ENCODE results near the gene GOLGA6B.
"Not testable (repeated sequence)": the region's sequence is repeated elsewhere in the genome, so short reads cannot be mapped to it uniquely, and the experiment has no call there.

Gene GOLGA6B

DNA sequence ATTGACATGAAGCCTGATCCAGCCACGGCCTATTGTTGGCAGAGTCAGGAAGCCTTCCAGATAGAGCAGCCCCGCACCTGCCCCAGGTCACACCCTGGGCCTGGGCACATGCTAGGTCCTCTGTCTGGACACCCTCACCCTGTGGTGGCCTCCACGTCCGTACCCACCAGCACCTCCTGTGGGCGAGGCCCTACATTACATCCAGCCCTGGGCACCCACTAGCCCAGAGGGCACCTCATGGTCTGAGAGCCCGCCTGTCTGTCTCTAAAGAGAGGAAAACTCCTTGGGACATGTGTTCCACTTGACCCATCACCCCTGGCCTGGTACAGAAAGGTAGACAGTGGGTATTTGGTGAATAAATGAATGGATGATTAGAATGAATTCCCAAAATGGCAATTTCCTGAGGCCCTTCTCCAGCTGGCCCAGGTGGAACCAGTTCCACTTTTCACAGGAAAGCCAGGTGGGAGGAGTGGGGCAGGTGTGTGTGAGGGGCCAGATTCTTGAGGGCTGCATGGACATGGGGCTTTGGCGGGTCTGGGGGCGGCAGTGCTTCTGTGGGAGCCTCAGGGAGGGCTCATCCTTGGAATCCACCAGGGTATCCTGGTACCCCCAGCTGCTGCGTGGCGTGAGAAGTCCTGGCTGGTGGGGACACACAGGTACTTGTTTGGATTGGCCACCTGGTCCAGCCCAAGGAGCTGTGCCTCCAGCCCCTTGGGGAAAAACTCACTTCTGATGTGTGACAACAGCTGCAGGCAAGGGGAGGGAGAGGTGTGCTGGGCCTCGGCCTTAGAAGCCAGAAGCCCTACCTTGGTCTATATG, 26.0 kb upstream of the GOLGA6B start:
- H3K4me3 ChIP-seq (ENCODE audit: low read depth, low read length): not testable (repeated sequence)
- TF ChIP-seq, protein P1, sequence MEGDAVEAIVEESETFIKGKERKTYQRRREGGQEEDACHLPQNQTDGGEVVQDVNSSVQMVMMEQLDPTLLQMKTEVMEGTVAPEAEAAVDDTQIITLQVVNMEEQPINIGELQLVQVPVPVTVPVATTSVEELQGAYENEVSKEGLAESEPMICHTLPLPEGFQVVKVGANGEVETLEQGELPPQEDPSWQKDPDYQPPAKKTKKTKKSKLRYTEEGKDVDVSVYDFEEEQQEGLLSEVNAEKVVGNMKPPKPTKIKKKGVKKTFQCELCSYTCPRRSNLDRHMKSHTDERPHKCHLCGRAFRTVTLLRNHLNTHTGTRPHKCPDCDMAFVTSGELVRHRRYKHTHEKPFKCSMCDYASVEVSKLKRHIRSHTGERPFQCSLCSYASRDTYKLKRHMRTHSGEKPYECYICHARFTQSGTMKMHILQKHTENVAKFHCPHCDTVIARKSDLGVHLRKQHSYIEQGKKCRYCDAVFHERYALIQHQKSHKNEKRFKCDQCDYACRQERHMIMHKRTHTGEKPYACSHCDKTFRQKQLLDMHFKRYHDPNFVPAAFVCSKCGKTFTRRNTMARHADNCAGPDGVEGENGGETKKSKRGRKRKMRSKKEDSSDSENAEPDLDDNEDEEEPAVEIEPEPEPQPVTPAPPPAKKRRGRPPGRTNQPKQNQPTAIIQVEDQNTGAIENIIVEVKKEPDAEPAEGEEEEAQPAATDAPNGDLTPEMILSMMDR (IDR thresholded peaks at IDR 0.05; ENCODE audit: borderline replicate concordance, insufficient read depth, low read depth, low read length): peak; percentile 33; the same call in 1 of the 2 replicates

GRCh38 chr15:72629068-72629570, 25.4 kb upstream of the GOLGA6B start:
- not testable (repeated sequence) for H3K4me3 ChIP-seq (ENCODE audit: low read depth, low read length)

DNA sequence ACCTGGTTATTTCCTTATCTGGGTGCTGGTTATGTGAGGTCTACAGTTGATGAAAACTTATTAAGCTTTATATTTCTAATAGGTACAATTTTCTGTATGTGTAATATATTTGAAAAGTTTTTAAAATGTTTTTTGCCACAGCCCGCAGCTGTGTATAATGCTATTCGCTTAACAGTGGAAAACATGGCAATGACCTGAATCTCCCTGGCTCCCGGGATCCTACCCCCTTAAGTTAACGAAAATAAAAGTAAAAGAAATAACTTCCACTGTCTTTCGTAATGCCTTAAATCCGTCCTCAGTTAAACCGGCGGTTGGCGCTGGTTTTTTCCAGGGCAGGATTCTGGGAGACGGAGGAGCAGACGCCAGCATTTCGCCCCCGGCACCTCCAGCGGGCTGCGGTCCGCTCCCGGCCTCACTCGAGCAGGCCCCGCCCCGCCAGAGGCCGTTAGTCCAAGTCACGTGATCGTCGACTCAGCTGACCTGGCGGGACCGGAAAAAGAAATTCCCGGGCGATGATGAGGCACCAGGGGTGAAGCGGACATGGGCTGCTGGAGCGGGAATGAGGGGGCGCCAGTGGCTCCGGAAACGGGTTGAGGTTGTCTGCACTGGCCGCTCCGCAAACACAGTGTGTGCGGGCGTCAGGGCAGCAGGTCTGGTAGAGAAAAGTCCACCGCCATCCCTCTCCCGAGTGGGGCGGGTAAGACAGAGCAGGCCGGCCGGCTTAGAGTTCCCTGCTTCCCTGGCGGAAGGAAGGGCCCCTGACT, 17.8 kb upstream of the GOLGA6B start:
- H3K4me3 ChIP-seq (ENCODE audit: low read depth, low read length): not testable (repeated sequence)

DNA sequence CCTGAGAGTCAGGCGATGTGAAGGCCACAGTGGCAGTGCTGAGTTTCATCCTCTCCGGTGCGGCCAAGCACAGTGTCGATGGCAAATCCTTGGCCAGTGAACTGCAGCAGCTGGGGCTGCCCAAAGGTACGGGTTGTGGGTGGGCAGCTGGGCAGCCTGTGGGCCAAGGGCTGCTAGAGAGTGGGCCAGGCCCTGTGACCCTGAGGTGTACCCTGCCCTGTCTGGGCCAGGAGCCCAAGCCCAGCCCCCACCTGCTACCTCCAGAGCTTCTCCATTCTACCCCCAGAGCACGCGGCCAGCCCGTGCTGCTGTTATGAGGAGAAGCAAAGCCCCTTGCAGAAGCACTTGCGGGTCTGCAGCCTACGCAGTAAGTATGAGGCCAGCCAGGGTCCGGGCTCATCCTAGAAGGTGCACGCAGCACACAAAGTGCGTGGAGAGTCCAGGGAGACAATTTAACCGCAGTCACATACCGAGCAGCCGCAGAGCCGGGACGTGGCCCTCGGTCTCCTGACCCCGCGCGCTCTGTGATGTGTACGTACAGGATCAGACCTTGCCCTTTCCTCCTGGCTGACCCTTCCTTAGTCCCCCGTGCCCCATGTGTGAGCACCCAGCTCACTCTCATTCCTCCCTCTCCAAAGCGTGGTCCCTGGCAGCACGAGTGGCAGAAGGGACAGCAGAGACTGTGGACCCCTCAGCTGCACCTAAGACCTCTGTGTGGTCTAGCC, 14.6 kb upstream of the GOLGA6B start:
- H3K4me3 ChIP-seq (ENCODE audit: low read depth, low read length): not testable (repeated sequence)

GRCh38 chr15:72642271-72642670, 12.2 kb upstream of the GOLGA6B start:
- not testable (repeated sequence) for H3K4me3 ChIP-seq (ENCODE audit: low read depth, low read length)

DNA sequence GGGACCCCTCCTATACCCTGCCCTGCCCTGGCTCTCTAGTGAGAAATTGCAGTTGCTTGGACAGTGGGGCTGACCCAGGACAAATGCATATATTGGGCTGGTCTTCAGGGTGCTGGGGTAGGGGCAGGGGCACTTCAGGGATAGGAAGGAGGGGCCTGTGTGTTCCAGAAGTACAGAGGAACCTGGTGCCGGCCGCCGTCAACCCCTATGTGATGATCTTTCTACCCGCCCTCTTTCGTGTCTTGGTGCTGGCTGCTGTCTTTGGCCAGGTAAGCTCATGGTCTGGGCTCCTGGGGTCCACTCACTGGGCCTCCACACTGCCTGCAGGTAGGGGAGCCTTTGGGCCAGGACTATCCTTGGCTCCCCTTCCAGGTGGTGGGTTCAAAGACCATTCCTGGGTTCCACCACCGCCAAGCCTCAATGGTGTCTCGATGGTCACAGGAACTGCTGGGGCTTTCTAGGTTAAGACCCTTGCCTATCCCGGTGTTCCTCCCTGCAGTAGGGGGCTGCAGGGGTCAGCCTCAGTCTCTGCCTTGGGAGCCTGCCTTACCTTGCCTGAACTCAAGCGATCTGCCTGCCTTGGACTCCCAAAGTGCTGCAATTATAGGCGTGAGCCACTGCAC, 5.8 kb upstream of the GOLGA6B start:
- H3K4me3 ChIP-seq (ENCODE audit: low read depth, low read length): not testable (repeated sequence)

DNA sequence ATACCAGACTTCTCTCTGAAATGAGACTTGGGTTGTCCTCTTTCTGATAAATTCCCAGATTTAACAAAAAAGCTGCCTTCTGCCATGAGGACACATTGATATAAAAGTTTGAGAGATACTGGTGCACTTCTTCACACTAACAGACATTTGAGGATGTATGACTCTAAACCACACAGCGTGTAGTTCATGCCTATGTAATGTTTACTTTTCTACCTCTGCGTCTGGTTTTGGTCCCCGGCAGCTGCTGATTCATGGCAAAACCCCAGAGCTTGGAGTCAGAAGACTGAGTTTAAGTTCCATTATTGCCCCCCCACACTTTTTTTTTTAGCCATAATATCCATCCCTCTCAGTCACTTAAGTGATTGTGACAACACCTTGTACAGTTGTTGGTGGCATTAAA, 1.5 kb downstream of the GOLGA6B start:
- not testable (repeated sequence) for H3K4me3 ChIP-seq (ENCODE audit: low read depth, low read length)

DNA sequence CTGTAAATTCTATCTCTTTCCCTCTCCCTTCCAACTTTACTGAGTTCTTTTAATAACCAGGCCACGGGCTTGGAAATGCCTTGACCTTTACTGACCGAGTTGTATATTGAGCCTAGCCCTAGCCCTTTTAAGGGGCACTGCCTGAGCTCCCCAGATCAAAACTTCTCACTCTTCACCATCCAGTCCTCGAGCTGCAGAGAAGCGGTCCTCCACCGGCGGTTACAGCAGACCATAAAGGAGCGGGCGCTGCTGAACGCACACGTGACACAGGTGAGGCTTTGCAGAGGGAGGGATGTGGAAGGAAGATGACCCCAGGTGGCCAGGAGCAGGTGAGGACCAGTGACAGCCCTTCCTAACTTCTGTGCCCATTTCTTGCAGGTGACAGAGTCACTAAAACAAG, 6.6 kb downstream of the GOLGA6B start:
- not testable (repeated sequence) for H3K4me3 ChIP-seq (ENCODE audit: low read depth, low read length)

DNA sequence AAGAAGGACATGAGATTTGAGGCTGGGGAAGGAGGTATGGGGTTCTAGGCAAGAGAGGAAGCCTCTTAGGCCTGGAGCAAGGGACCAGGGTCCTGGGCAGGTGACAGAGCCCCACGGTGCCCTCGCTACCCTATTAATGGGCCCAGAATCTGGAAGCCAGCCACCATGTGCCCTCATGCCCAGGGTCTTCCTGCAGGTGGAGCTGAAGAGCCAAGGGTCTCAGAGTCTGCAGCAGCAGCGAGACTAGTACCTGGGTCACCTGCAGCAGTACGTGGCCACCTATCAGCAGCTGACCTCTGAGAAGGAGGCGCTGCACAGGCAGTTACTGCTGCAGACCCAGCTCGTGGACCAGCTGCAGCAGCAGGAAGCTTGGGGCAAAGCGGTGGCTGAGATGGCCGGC, 9.4 kb downstream of the GOLGA6B start:
- H3K4me3 ChIP-seq (ENCODE audit: low read depth, low read length): not testable (repeated sequence)

DNA sequence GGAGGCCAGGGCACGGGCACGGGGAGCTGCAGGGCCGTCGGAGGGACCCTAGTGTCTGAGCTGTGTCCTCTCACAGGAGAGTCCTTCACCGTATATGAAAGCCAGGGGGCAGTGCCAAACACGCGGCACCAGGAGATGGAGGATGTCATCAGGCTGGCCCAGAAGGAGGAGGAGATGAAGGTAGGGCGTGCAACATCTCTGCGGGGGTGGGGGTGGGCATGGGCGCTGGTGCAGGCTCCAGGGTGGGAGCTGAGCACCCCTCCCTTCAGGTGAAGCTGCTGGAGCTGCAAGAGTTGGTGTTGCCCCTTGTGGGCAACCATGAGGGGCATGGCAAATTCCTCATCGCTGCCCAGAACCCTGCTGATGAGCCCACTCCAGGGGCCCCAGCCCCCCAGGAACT, 11.2 kb downstream of the GOLGA6B start:
- H3K4me3 ChIP-seq (ENCODE audit: low read depth, low read length): not testable (repeated sequence)

GRCh38 chr15:72669803-72670202, 15.3 kb downstream of the GOLGA6B start:
- H3K4me3 ChIP-seq (ENCODE audit: low read depth, low read length): not testable (repeated sequence)

DNA sequence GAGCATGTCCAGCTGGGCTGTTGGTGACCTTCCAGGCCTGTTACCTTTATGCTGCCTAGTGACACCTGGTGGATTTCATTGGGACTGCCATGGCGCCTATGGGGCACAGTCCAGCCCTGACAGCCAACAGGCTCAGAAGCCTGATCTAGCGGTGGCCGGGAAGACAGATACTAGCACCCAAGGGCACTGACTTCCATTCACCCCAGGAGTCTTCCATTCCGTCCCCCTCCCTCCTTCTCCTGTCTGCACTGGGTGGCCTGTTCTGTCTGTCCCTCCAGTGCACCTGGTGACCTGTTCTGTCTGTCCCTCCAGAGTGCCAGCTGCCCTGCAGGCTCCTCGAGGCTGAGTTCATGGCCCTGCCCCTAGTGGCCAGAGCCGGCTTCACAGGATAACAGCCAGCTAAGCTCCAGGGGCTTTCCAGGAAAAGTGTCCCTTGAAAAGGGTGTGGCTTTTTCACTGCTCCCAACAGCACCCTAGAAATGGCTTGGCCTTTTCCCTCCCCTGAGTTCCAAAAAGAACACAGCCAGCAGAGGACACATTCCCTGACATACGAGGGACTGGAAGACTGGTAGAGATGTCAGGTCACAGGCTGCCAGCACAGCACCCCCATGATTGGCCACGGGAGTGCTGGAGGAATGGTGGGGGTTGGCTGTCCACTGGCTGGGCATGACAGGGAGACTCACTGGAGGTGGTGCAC, 16.3 kb downstream of the GOLGA6B start:
- TF ChIP-seq, protein P1 (IDR thresholded peaks at IDR 0.05; ENCODE audit: borderline replicate concordance, insufficient read depth, low read depth, low read length): peak; percentile 79
- H3K4me3 ChIP-seq (ENCODE audit: low read depth, low read length): not testable (repeated sequence)

All from GM12875 (cell line).